ENCODE results near the gene NR1H4. TPM values are rescaled to one million over a fixed set of nuclear protein-coding genes. Genes with fewer than 3 reads are reported as not detected.

Gene NR1H4
- total RNA-seq, 1 donor from 2014 or later: not detected

DNA sequence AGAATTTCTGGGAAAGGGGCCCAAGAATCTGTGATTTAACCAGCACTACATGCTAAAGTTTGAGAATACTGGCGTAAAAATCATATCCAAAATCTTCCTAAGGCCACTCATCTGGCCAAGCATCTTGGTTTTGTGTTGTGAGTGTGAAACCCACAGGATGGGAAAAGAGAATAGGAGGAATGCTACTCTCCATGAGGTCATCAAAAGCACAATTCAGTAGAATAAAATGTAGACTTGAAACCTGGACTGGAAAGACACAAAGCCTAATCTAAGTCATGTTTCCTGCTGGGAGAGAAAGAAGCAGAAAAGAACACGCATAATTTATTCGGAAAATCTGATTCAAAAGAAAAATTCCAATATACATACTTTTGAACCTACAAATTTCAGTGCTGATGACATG lies 42.3 kb downstream of the NR1H4 start:
- Histone ChIP-seq H3K4me1 (ENCODE audit: insufficient read depth, low read length) (no peaks in the 10 kb centered on the region), H3K9ac (ENCODE audit: low read length) (no peak overlapping the region), H2AFZ (ENCODE audit: low read depth, low read length) (no peak overlapping the region), H3K27me3 (ENCODE audit: insufficient read depth, low read length) (no peaks in the 10 kb centered on the region), H3K4me3 (ENCODE audit: insufficient read depth, low read depth, low read length) (no peak overlapping the region), H3K79me2 (ENCODE audit: insufficient read depth, low read length) (no peaks in the 10 kb centered on the region), H4K20me1 (ENCODE audit: insufficient read depth, low read length) (no peaks in the 10 kb centered on the region), H3K36me3 (ENCODE audit: insufficient read depth, low read length) (no peaks in the 10 kb centered on the region), H3K27ac (ENCODE audit: low read depth, low read length) (no peak overlapping the region), H3K4me2 (ENCODE audit: low read length) (no peak overlapping the region), H3K9me3 (ENCODE audit: insufficient read depth, low read depth, low read length) (no peaks in the 10 kb centered on the region)
- FAIRE-seq: no peak
- no peak for TF ChIP-seq CTCF (IDR thresholded peaks at IDR 0.05; ENCODE audit: insufficient read depth, low read depth, low read length)
- TF ChIP-seq EZH2 (IDR thresholded peaks at IDR 0.05; ENCODE audit: insufficient read depth, low read length): no peak
- Mint-ChIP-seq H3K9me3 (ENCODE audit: unreplicated experiment) (no peaks in the 10 kb centered on the region), H3K4me3 (ENCODE audit: unreplicated experiment) (no peak overlapping the region), H3K27me3 (ENCODE audit: low read depth, unreplicated experiment) (no peaks in the 10 kb centered on the region), H3K4me1 (ENCODE audit: low read depth, unreplicated experiment) (no peaks in the 10 kb centered on the region), H3K36me3 (ENCODE audit: low read depth, unreplicated experiment) (no peaks in the 10 kb centered on the region), H3K27ac (ENCODE audit: unreplicated experiment) (no peak overlapping the region)
- peak; percentile 14 for DNase-seq (ENCODE audit: low read depth)

DNA sequence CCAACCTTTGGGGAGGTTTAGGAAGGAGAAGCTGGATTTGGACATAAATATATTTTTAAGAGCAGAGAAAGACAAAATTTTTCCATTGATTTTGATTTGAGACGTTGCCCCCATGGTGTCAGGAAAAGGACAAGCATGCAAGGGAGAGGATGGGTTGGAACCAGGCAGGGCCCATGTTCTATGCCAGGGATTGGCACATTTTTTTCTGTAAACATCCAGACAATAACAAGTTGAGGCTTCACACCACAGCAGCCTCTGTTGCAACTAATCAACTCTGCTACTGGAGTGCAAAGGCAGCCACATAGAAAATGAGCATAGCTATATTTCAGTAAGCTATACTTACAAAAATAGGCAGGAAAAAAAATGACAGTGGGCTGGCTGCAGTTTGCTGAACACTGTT lies 44.7 kb downstream of the NR1H4 start:
- no peak for FAIRE-seq
- no peak for TF ChIP-seq CTCF (IDR thresholded peaks at IDR 0.05; ENCODE audit: insufficient read depth, low read depth, low read length)
- no peak for TF ChIP-seq EZH2 (IDR thresholded peaks at IDR 0.05; ENCODE audit: insufficient read depth, low read length)
- no peak overlapping the region for H3K4me3 Mint-ChIP-seq (ENCODE audit: unreplicated experiment)

GRCh38 chr12:100520048-100520769 lies 46.5 kb downstream of the NR1H4 start:
- peaks cover 5% of the 10 kb centered on the region for H3K4me1 Mint-ChIP-seq (ENCODE audit: low read depth, unreplicated experiment)
- TF ChIP-seq EZH2 (IDR thresholded peaks at IDR 0.05; ENCODE audit: insufficient read depth, low read length): no peak
- TF ChIP-seq CTCF (IDR thresholded peaks at IDR 0.05; ENCODE audit: insufficient read depth, low read depth, low read length): no peak
- H3K36me3 Mint-ChIP-seq (ENCODE audit: low read depth, unreplicated experiment): no peaks in the 10 kb centered on the region

More for the DNA sequence above, 44.7 kb downstream of the NR1H4 start:
- H3K9me3 Mint-ChIP-seq (ENCODE audit: unreplicated experiment): no peaks in the 10 kb centered on the region
- Histone ChIP-seq H3K36me3 (ENCODE audit: insufficient read depth, low read length) (no peaks in the 10 kb centered on the region), H3K9ac (ENCODE audit: low read length) (no peak overlapping the region), H3K4me1 (ENCODE audit: insufficient read depth, low read length) (no peaks in the 10 kb centered on the region), H3K4me3 (ENCODE audit: insufficient read depth, low read depth, low read length) (no peak overlapping the region), H4K20me1 (ENCODE audit: insufficient read depth, low read length) (no peaks in the 10 kb centered on the region), H2AFZ (ENCODE audit: low read depth, low read length) (no peak overlapping the region), H3K9me3 (ENCODE audit: insufficient read depth, low read depth, low read length) (no peaks in the 10 kb centered on the region), H3K79me2 (ENCODE audit: insufficient read depth, low read length) (no peaks in the 10 kb centered on the region), H3K4me2 (ENCODE audit: low read length) (no peak overlapping the region), H3K27me3 (ENCODE audit: insufficient read depth, low read length) (no peaks in the 10 kb centered on the region), H3K27ac (ENCODE audit: low read depth, low read length) (no peak overlapping the region)
- peaks cover under 1% of the 10 kb centered on the region for H3K4me1 Mint-ChIP-seq (ENCODE audit: low read depth, unreplicated experiment)
- H3K27ac Mint-ChIP-seq (ENCODE audit: unreplicated experiment): no peak overlapping the region
- H3K36me3 Mint-ChIP-seq (ENCODE audit: low read depth, unreplicated experiment): no peaks in the 10 kb centered on the region
- H3K27me3 Mint-ChIP-seq (ENCODE audit: low read depth, unreplicated experiment): no peaks in the 10 kb centered on the region
- DNase-seq (ENCODE audit: low read depth): no peak

More at GRCh38 chr12:100520048-100520769, 46.5 kb downstream of the NR1H4 start:
- Histone ChIP-seq H3K27ac (ENCODE audit: low read depth, low read length) (no peak overlapping the region), H3K79me2 (ENCODE audit: insufficient read depth, low read length) (no peaks in the 10 kb centered on the region), H2AFZ (ENCODE audit: low read depth, low read length) (no peak overlapping the region), H3K36me3 (ENCODE audit: insufficient read depth, low read length) (no peaks in the 10 kb centered on the region), H3K4me2 (ENCODE audit: low read length) (no peak overlapping the region), H3K9ac (ENCODE audit: low read length) (no peak overlapping the region), H4K20me1 (ENCODE audit: insufficient read depth, low read length) (no peaks in the 10 kb centered on the region), H3K4me1 (ENCODE audit: insufficient read depth, low read length) (no peaks in the 10 kb centered on the region), H3K27me3 (ENCODE audit: insufficient read depth, low read length) (no peaks in the 10 kb centered on the region), H3K4me3 (ENCODE audit: insufficient read depth, low read depth, low read length) (no peak overlapping the region), H3K9me3 (ENCODE audit: insufficient read depth, low read depth, low read length) (no peaks in the 10 kb centered on the region)
- FAIRE-seq: no peak
- Mint-ChIP-seq H3K27ac (ENCODE audit: unreplicated experiment) (no peak overlapping the region), H3K9me3 (ENCODE audit: unreplicated experiment) (no peaks in the 10 kb centered on the region), H3K27me3 (ENCODE audit: low read depth, unreplicated experiment) (no peaks in the 10 kb centered on the region), H3K4me3 (ENCODE audit: unreplicated experiment) (no peak overlapping the region)
- DNase-seq (ENCODE audit: low read depth): no peak

Measured in astrocyte (in vitro differentiated cells and primary cell).